HCT116 (cell line): ENCODE data around the gene CHFR. TPM values are rescaled to one million over a fixed set of nuclear protein-coding genes. Genes with fewer than 3 reads are reported as not detected.

Experiments
- ATAC-seq: fragments of 200-7000 bp; cut with Tn5 transposase; 2 replicates; pipeline ENCODE4 v1.9.1; 2020; ENCODE audit warnings: mild to moderate bottlenecking, moderate library complexity
- BruUV-seq: library from RNA; stranded (reverse); fragments of 400-500 nt; replicated peaks from 2 replicates; lab custom pipeline; 2021; lab: Mats Ljungman, UMichigan
- CTCF ChIA-PET: fragments of 300-600 bp; sonication (Branson Sonifier 250); formaldehyde crosslinking; loops from one replicate; lab custom pipeline; 2021; ENCODE audit warnings: antibody characterized with exemption; lab: Charles Lee
- POLR2A ChIA-PET: fragments of 300-600, 350-600 bp; sonication (Branson Sonifier 250); formaldehyde crosslinking; loops from one replicate; lab custom pipeline; 2021; ENCODE audit warnings: antibody characterized with exemption; lab: Charles Lee
- RAD21 ChIA-PET, 2 experiments: fragments of 300-600 bp; sonication (Branson Sonifier 250); formaldehyde crosslinking; loops; one replicate each; lab custom pipeline; 2023; ENCODE audit warnings: low total read pairs in 2 of 2; ENCODE audit not compliant: uncharacterized antibody in 2 of 2, unreplicated experiment in 2 of 2, low non-redundant PET in 1 of 2; lab: Charles Lee
- DNase-seq: peaks from one replicate; pipeline ENCODE4 v3.0.0-alpha.2; 2010; ENCODE audit warnings: low read depth, low spot score
- H2AFZ ChIP-seq: fragments of 200-600 bp; shearing (Covaris generic), sonication (generic); 2 replicates; pipeline ENCODE4 v1.6.1; 2017; ENCODE audit warnings: low read depth, mixed run types, mixed read lengths, antibody characterized with exemption, low read length; ENCODE audit not compliant: poor library complexity, severe bottlenecking
- H3K27ac ChIP-seq: 2 replicates; pipeline ENCODE4 v1.5.1; 2012; ENCODE audit warnings: low read depth, low read length
- H3K27me3 ChIP-seq: fragments of 200-600 bp; sonication (generic); 2 replicates; pipeline ENCODE4 v1.6.1; 2016; ENCODE audit warnings: mixed run types, low read length, mixed read lengths; ENCODE audit not compliant: insufficient read depth
- H3K36me3 ChIP-seq, 2 experiments: fragments of 200-500 bp in 1 of 2; fragments of 200-600 bp in 1 of 2; sonication (Bioruptor generic) in 1 of 2; sonication (generic) in 1 of 2; 2 replicates each; pipeline versions ENCODE4 v1.5.1 to v1.6.1; 2014 to 2016; ENCODE audit warnings: low read length in 2 of 2, inconsistent platforms in 1 of 2, mixed read lengths in 1 of 2, mixed run types in 1 of 2; ENCODE audit not compliant: insufficient read depth in 2 of 2, control insufficient read depth in 1 of 2
- H3K4me1 ChIP-seq, 2 experiments: fragments of 200-600 bp in 1 of 2; sonication (generic) in 1 of 2; 2 replicates each; pipeline versions ENCODE4 v1.5.1 to v1.6.1; 2012 to 2017; ENCODE audit warnings: low read length in 2 of 2, inconsistent platforms in 1 of 2, mild to moderate bottlenecking in 1 of 2, mixed read lengths in 1 of 2, mixed run types in 1 of 2, moderate library complexity in 1 of 2; ENCODE audit not compliant: insufficient read depth in 2 of 2, control insufficient read depth in 1 of 2
- H3K4me2 ChIP-seq: fragments of 200-600 bp; sonication (generic); 2 replicates; pipeline ENCODE4 v1.6.1; 2017; ENCODE audit warnings: mixed run types, low read length, mixed read lengths
- H3K4me3 ChIP-seq, 2 experiments: fragments of 200-600 bp in 1 of 2; sonication (generic) in 1 of 2; replicated peaks in 1 of 2; 2 replicates each; pipeline ENCODE4 v1.5.1; 2011 to 2016; ENCODE audit warnings: low read length in 2 of 2, control low read depth in 1 of 2, low read depth in 1 of 2, mild to moderate bottlenecking in 1 of 2, mixed read lengths in 1 of 2, mixed run types in 1 of 2
- H3K79me2 ChIP-seq: fragments of 200-600 bp; sonication (generic); 2 replicates; pipeline ENCODE4 v1.6.1; 2017; ENCODE audit warnings: mild to moderate bottlenecking, mixed run types, low read length, moderate library complexity, mixed read lengths; ENCODE audit not compliant: insufficient read depth
- H3K9ac ChIP-seq: fragments of 200-600 bp; sonication (generic); 2 replicates; pipeline ENCODE4 v1.6.1; 2016; ENCODE audit warnings: low read length, mixed read lengths
- H3K9me2 ChIP-seq: fragments of 200-600 bp; sonication (generic), shearing (Covaris generic); 2 replicates; pipeline ENCODE4 v1.6.1; 2017; ENCODE audit warnings: mixed run types, mild to moderate bottlenecking, moderate library complexity; ENCODE audit not compliant: insufficient read depth
- H3K9me3 ChIP-seq, 2 experiments: fragments of 200-500 bp in 1 of 2; fragments of 200-600 bp in 1 of 2; sonication (Bioruptor generic) in 1 of 2; sonication (generic) in 1 of 2; 2 replicates each; pipeline ENCODE4 v1.6.1; 2014 to 2017; ENCODE audit warnings: low read length in 2 of 2, mixed read lengths in 2 of 2, inconsistent platforms in 1 of 2, low read depth in 1 of 2, mild to moderate bottlenecking in 1 of 2, mixed run types in 1 of 2, moderate library complexity in 1 of 2; ENCODE audit not compliant: control insufficient read depth in 1 of 2, insufficient read depth in 1 of 2
- H4K20me1 ChIP-seq: fragments of 200-600 bp; sonication (generic), shearing (Covaris generic); 2 replicates; pipeline ENCODE4 v1.6.1; 2017; ENCODE audit warnings: mixed run types, mild to moderate bottlenecking, moderate library complexity; ENCODE audit not compliant: insufficient read depth
- ATF3 ChIP-seq: IDR thresholded peaks from 2 replicates; pipeline ENCODE4 v1.6.1; 2012
- CBX3 ChIP-seq: IDR thresholded peaks from 2 replicates; pipeline ENCODE4 v1.6.1; 2012; ENCODE audit warnings: low read depth
- CEBPB ChIP-seq: IDR thresholded peaks from 2 replicates; pipeline ENCODE4 v1.6.1; 2012; ENCODE audit warnings: low read depth
- CTCF ChIP-seq, 3 experiments: fragments of 200-600 bp in 1 of 3; sonication (generic) in 1 of 3; IDR thresholded peaks in 2 of 3; conservative IDR thresholded peaks in 1 of 3; 2 replicates each; pipeline ENCODE4 v1.5.1; 2012 to 2017; ENCODE audit warnings: low read depth in 2 of 3, low read length in 2 of 3, antibody characterized with exemption in 1 of 3, borderline replicate concordance in 1 of 3, control low read depth in 1 of 3, mild to moderate bottlenecking in 1 of 3, mixed read lengths in 1 of 3, mixed run types in 1 of 3, moderate library complexity in 1 of 3; ENCODE audit not compliant: insufficient read depth in 1 of 3
- EGR1 ChIP-seq: IDR thresholded peaks from 2 replicates; pipeline ENCODE4 v1.6.1; 2012; ENCODE audit warnings: low read depth
- ELF1 ChIP-seq: IDR thresholded peaks from 2 replicates; pipeline ENCODE4 v1.6.1; 2012; ENCODE audit warnings: low read depth, borderline replicate concordance
- EZH2 ChIP-seq: fragments of 200-600 bp; sonication (generic); IDR thresholded peaks from 2 replicates; pipeline ENCODE4 v1.6.1; 2017; ENCODE audit warnings: antibody characterized with exemption, mixed run types
- FOSL1 ChIP-seq: IDR thresholded peaks from 2 replicates; pipeline ENCODE4 v1.6.1; 2012; ENCODE audit warnings: low read depth
- JUND ChIP-seq: IDR thresholded peaks from 2 replicates; pipeline ENCODE4 v1.6.1; 2012
- MAX ChIP-seq: IDR thresholded peaks from 2 replicates; pipeline ENCODE4 v1.6.1; 2012
- POLR2A ChIP-seq: IDR thresholded peaks from 2 replicates; pipeline ENCODE4 v1.7.0; 2011; ENCODE audit warnings: borderline replicate concordance; ENCODE audit not compliant: insufficient read depth, insufficient read length; ENCODE audit errors: extremely low read depth
- RAD21 ChIP-seq: IDR thresholded peaks from 2 replicates; pipeline ENCODE4 v1.6.1; 2012; ENCODE audit warnings: low read depth, mild to moderate bottlenecking
- SP1 ChIP-seq: IDR thresholded peaks from 2 replicates; pipeline ENCODE4 v1.6.1; 2012; ENCODE audit warnings: low read depth
- TCF7L2 ChIP-seq: IDR thresholded peaks from 2 replicates; pipeline ENCODE4 v1.7.0; 2011; ENCODE audit warnings: borderline replicate concordance, inconsistent platforms; ENCODE audit not compliant: insufficient read depth, insufficient read length; ENCODE audit errors: extremely low read depth
- YY1 ChIP-seq: IDR thresholded peaks from 2 replicates; pipeline ENCODE4 v1.6.1; 2011; ENCODE audit warnings: low read length, low read depth, moderate library complexity, mild to moderate bottlenecking; ENCODE audit not compliant: insufficient replicate concordance; ENCODE audit errors: extremely low read depth
- ZBTB33 ChIP-seq: IDR thresholded peaks from 2 replicates; pipeline ENCODE4 v1.6.1; 2011; ENCODE audit warnings: mild to moderate bottlenecking, low read length, moderate library complexity; ENCODE audit not compliant: insufficient replicate concordance; ENCODE audit errors: extremely low read depth
- ZNF274 ChIP-seq: fragments of 200-500 bp; sonication (Bioruptor generic); IDR thresholded peaks from 2 replicates; pipeline ENCODE4 v1.6.1; 2014; ENCODE audit warnings: mild to moderate bottlenecking, low read depth, low read length, inconsistent platforms
- intact Hi-C: fragments of 100-400 bp; cut with micrococcal nuclease; formaldehyde crosslinking; loops from 2 replicates; pipeline ENCODE4 v1.10.0; 2022
- total RNA-seq: library from RNA; stranded (reverse); gene quantifications from one replicate; pipeline ENCODE4 v1.2.1, GENCODE V29; 2021; ENCODE audit not compliant: unreplicated experiment

The CHFR gene
- total RNA-seq, 1 experiment from 2014 or later: 0.39 TPM

- TF ChIP-seq CBX3 (no peak), CEBPB (no peak), YY1 (no peak), ELF1 (no peak), SP1 (no peak), TCF7L2 (no peak)
- CTCF ChIA-PET: interaction anchor here (0.6 kb wide), 1 partner anchor 35 kb away, joined by 3 read pairs; no protein-coding TSS in a partner anchor
These were observed 85.7 kb downstream of the CHFR start for GRCh38 chr12:132801741-132802140.

GRCh38 chr12:132798836-132799235 lies 88.6 kb downstream of the CHFR start:
- H4K20me1 ChIP-seq: no peaks in the 10 kb centered on the region
- ChIA-PET RAD21 (no interaction called here), POLR2A (no interaction called here), CTCF (no interaction called here)
- no peak for DNase-seq
- peaks cover 29 to 41% of the 10 kb centered on the region in 2 experiments for H3K36me3 ChIP-seq
- H3K4me2 ChIP-seq: no peak overlapping the region
- no peaks in the 10 kb centered on the region for H3K27me3 ChIP-seq
- H3K79me2 ChIP-seq: no peaks in the 10 kb centered on the region
- no peaks in the 10 kb centered on the region for H3K9me2 ChIP-seq
- H3K27ac ChIP-seq: no peak overlapping the region
- H3K4me3 ChIP-seq: no peak overlapping the region
- intact Hi-C loops: no loop called here
- H3K9ac ChIP-seq: no peak overlapping the region
- H3K4me1 ChIP-seq: no peaks in the 10 kb centered on the region
- no TSS peak for BruUV-seq
- ATAC-seq: no peak
- H3K9me3 ChIP-seq: no peaks in the 10 kb centered on the region
- H2AFZ ChIP-seq: no peak overlapping the region
- TF ChIP-seq ELF1 (no peak), EGR1 (no peak), CTCF (IDR thresholded peaks at IDR 0.05 in 2 of 3, conservative IDR thresholded peaks at IDR 0.05 in 1 of 3; ENCODE audit: borderline replicate concordance in 1 of 3, insufficient read depth in 1 of 3, low read depth in 2 of 3, low read length in 2 of 3) (no peak), YY1 (no peak), ZNF274 (no peak), MAX (no peak), JUND (no peak), ZBTB33 (no peak), POLR2A (no peak), FOSL1 (no peak), ATF3 (no peak), EZH2 (no peak), RAD21 (no peak), SP1 (no peak)

More at GRCh38 chr12:132801741-132802140, 85.7 kb downstream of the CHFR start:
- intact Hi-C loops: no loop called here
- Histone ChIP-seq H3K4me2 (no peak overlapping the region), H2AFZ (no peak overlapping the region), H3K36me3 (peaks cover 33 to 45% of the 10 kb centered on the region in 2 experiments), H3K27me3 (no peaks in the 10 kb centered on the region), H3K4me1 (no peaks in the 10 kb centered on the region), H4K20me1 (no peaks in the 10 kb centered on the region), H3K79me2 (peaks cover 10% of the 10 kb centered on the region), H3K27ac (no peak overlapping the region), H3K4me3 (no peak overlapping the region), H3K9ac (no peak overlapping the region), H3K9me3 (no peaks in the 10 kb centered on the region), H3K9me2 (no peaks in the 10 kb centered on the region)
- ATAC-seq: no peak
- DNase-seq: no peak
- ChIA-PET RAD21 (interaction anchor here in 1 of 2 experiments (0.6 kb wide), 1 partner anchor 27 kb away, joined by 3 read pairs; the partner anchor contains the start of gene GOLGA3), POLR2A (no interaction called here)
- no TSS peak for BruUV-seq
